Mononuclear cell (primary cell): ENCODE data around the gene PI4KA. TPM values are rescaled to one million over a fixed set of nuclear protein-coding genes. Genes with fewer than 3 reads are reported as not detected.

Experiments used
- H3K27me3 ChIP-seq: 2 replicates; pipeline ENCODE4 v1.6.0; 2011; ENCODE audit warnings: low read length, control low read depth; ENCODE audit not compliant: insufficient read depth
- H3K4me1 ChIP-seq: 2 replicates; pipeline ENCODE4 v1.5.1; 2011; ENCODE audit warnings: mild to moderate bottlenecking, low read length, control low read depth; ENCODE audit not compliant: insufficient read depth
- H3K4me3 ChIP-seq: 2 replicates; pipeline ENCODE4 v1.5.1; 2011; ENCODE audit warnings: mild to moderate bottlenecking, low read length, moderate library complexity
- H3K9me3 ChIP-seq: 2 replicates; pipeline ENCODE4 v1.5.1; 2011; ENCODE audit warnings: low read depth, mild to moderate bottlenecking, control low read depth, low read length
- total RNA-seq: library from RNA; depleted of rRNA; stranded (reverse); fragments of >200 nt; gene quantifications from one replicate; pipeline ENCODE4 v1.2.3, GENCODE V29; 2012

The PI4KA gene
- total RNA-seq, 1 donor: 83.0 TPM

- H3K4me3 ChIP-seq: no peak overlapping the region
Observed at GRCh38 chr22:20819471-20819870, 39.1 kb downstream of the PI4KA start.

DNA sequence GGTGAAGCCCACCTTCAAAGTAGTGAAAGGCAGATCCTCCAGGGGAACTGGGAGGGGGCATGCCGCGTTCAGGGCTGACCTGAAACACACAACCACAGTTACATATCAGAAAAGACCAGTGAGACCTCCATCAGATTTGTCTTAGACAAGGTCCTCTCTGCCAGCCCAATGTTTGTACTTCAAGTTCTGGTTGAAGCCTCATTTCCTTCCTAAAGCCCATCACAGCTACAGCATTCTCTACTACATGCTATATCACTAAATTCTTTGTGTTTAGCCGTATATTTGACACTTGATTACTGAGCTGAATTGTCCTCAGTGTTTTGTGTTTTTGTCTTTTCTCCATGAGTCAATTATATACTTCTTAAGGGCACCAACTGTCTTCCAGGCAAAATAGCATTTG lies 40.1 kb downstream of the PI4KA start:
- Histone ChIP-seq H3K4me1 (no peaks in the 10 kb centered on the region), H3K27me3 (no peaks in the 10 kb centered on the region), H3K9me3 (no peaks in the 10 kb centered on the region), H3K4me3 (no peak overlapping the region)

More at GRCh38 chr22:20819471-20819870, 39.1 kb downstream of the PI4KA start:
- H3K4me1 ChIP-seq: no peaks in the 10 kb centered on the region
- H3K27me3 ChIP-seq: no peaks in the 10 kb centered on the region
- H3K9me3 ChIP-seq: no peaks in the 10 kb centered on the region

- Histone ChIP-seq H3K27me3 (no peaks in the 10 kb centered on the region), H3K9me3 (no peaks in the 10 kb centered on the region), H3K4me1 (no peaks in the 10 kb centered on the region), H3K4me3 (no peak overlapping the region)
Observed at GRCh38 chr22:20816559-20816958, 42.1 kb downstream of the PI4KA start.

GRCh38 chr22:20815477-20816050 lies 43.0 kb downstream of the PI4KA start:
- H3K27me3 ChIP-seq: no peaks in the 10 kb centered on the region
- no peak overlapping the region for H3K4me3 ChIP-seq
- H3K9me3 ChIP-seq: no peaks in the 10 kb centered on the region
- H3K4me1 ChIP-seq: no peaks in the 10 kb centered on the region

DNA sequence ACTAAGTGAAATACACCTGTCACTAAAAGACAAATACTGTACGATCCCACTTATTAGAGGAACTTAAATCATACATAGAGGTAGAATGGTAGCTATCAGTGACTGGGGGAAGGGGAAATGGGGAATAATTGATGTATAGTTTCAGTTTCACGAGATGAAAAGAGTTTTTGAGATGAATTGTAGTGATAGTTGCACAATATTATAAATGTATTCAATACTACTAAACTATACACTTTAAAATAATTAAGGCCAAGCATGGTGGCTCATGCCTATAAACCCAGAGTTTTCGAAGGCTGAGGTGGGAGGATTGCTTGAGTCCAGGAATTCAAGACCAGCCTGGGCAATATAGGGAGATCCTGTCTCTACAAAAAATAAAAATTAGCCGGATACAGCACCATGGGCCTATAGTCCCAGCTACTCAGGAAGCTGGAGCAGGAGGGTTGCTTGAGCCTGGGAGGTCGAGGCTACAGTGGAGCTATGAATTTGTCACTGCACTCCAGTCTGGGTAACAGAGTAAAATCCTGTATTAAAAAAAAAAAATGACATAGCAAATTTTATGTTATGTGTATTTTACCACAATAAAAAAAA lies 44.3 kb downstream of the PI4KA start:
- Histone ChIP-seq H3K4me1 (no peaks in the 10 kb centered on the region), H3K9me3 (no peaks in the 10 kb centered on the region), H3K4me3 (no peak overlapping the region), H3K27me3 (no peaks in the 10 kb centered on the region)

- Histone ChIP-seq H3K9me3 (no peaks in the 10 kb centered on the region), H3K4me1 (no peaks in the 10 kb centered on the region), H3K27me3 (no peaks in the 10 kb centered on the region), H3K4me3 (no peak overlapping the region)
Observed at GRCh38 chr22:20813056-20813455, 45.6 kb downstream of the PI4KA start.

- H3K4me3 ChIP-seq: no peak overlapping the region
- no peaks in the 10 kb centered on the region for H3K4me1 ChIP-seq
- H3K9me3 ChIP-seq: no peaks in the 10 kb centered on the region
- no peaks in the 10 kb centered on the region for H3K27me3 ChIP-seq
Observed at GRCh38 chr22:20811971-20812660, 46.5 kb downstream of the PI4KA start.

DNA sequence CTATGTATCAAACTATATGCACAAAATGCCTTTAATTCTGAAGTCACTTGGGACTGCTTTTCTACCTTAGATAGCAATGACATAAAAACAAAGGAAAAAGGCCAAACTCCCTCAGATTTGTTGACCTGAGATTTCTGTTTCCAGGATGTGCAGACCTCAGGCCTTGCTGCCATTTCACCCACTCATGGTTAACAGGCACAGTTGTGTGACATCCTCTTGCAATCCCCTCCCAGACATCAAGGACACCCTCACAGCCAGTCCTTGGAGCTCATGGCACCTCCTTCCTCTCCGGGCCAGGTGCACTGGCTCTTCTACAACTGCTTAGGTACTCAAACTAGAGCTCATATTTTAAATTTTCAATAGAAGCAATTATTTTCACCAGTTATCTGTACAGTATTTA lies 47.4 kb downstream of the PI4KA start:
- Histone ChIP-seq H3K9me3 (no peaks in the 10 kb centered on the region), H3K4me1 (no peaks in the 10 kb centered on the region), H3K4me3 (no peak overlapping the region), H3K27me3 (no peaks in the 10 kb centered on the region)

GRCh38 chr22:20810645-20811044 lies 48.0 kb downstream of the PI4KA start:
- no peak overlapping the region for H3K4me3 ChIP-seq
- H3K27me3 ChIP-seq: no peaks in the 10 kb centered on the region
- no peaks in the 10 kb centered on the region for H3K9me3 ChIP-seq
- no peaks in the 10 kb centered on the region for H3K4me1 ChIP-seq

- Histone ChIP-seq H3K4me1 (no peaks in the 10 kb centered on the region), H3K27me3 (no peaks in the 10 kb centered on the region), H3K4me3 (no peak overlapping the region), H3K9me3 (no peaks in the 10 kb centered on the region)
Observed at GRCh38 chr22:20809538-20810185, 48.9 kb downstream of the PI4KA start.

DNA sequence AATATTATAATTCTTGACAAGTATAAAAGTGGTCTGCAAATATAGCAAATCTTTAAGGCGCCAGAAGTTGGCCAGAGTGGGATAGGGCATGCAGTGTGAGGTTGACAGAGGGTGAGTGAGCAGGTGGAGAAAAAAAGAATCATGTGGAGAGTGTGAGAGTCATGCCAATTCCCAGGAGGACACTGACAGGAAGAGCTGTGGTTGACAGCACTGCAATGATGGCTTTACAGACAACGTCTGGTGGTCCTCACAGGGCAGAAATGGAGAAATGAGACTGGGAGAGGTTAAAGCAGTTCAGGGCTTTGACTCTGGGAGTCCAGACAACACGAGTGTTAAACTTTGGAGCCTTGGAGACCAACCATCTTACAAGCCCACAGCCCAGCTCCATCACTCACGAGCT lies 49.8 kb downstream of the PI4KA start:
- Histone ChIP-seq H3K4me1 (no peaks in the 10 kb centered on the region), H3K9me3 (no peaks in the 10 kb centered on the region), H3K4me3 (no peak overlapping the region), H3K27me3 (no peaks in the 10 kb centered on the region)

GRCh38 chr22:20807315-20807752 lies 51.3 kb downstream of the PI4KA start:
- Histone ChIP-seq H3K4me3 (no peak overlapping the region), H3K4me1 (no peaks in the 10 kb centered on the region), H3K9me3 (no peaks in the 10 kb centered on the region), H3K27me3 (no peaks in the 10 kb centered on the region)

- Histone ChIP-seq H3K27me3 (no peaks in the 10 kb centered on the region), H3K9me3 (no peaks in the 10 kb centered on the region), H3K4me3 (no peak overlapping the region), H3K4me1 (no peaks in the 10 kb centered on the region)
Observed at GRCh38 chr22:20805972-20806471, 52.6 kb downstream of the PI4KA start.

- Histone ChIP-seq H3K4me1 (no peaks in the 10 kb centered on the region), H3K9me3 (no peaks in the 10 kb centered on the region), H3K4me3 (no peak overlapping the region), H3K27me3 (no peaks in the 10 kb centered on the region)
Observed at GRCh38 chr22:20804650-20805049, 54.0 kb downstream of the PI4KA start.

DNA sequence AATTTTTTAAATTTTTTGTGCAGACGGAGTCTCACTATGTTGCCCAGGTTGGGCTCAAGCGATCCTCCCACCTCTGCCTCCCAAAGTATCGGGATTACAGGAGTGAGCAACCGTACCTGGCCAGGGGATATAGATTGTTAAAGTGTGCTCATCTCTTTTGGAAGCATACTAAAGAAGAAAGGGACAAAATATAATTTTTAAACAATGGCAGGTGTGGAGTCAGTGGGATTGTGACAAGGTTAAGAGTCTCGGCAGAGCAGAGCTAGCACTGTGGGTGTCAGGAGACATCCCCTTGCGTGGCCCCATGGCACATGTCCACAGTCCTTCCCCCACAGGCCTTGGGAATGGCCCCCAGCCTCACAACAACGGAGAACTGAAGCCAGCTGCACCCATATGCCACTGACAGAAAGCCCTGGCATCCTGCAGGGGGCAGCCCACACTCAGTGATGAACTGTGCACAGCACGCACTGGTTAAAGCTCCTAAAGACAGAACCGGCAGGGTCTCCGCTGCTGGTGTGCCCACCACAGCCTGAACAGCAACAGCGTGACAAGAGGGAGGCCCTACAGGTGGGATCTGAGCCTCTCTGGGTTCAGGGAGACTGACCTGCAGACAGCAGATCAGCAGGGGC lies 54.8 kb downstream of the PI4KA start:
- H3K27me3 ChIP-seq: no peaks in the 10 kb centered on the region
- H3K4me3 ChIP-seq: no peak overlapping the region
- H3K4me1 ChIP-seq: no peaks in the 10 kb centered on the region
- no peaks in the 10 kb centered on the region for H3K9me3 ChIP-seq
